Germinal center (tissue), 1 donor: ENCODE results near the gene XPR1.
A peak's percentile ranks its signal among the peaks of the same experiment; 100 is the strongest.

ENCODE experiments used
- DNase-seq: peaks from one replicate; pipeline ENCODE4 v3.0.0; 2012; ENCODE audit warnings: mixed read lengths, low spot score

The XPR1 gene

DNA sequence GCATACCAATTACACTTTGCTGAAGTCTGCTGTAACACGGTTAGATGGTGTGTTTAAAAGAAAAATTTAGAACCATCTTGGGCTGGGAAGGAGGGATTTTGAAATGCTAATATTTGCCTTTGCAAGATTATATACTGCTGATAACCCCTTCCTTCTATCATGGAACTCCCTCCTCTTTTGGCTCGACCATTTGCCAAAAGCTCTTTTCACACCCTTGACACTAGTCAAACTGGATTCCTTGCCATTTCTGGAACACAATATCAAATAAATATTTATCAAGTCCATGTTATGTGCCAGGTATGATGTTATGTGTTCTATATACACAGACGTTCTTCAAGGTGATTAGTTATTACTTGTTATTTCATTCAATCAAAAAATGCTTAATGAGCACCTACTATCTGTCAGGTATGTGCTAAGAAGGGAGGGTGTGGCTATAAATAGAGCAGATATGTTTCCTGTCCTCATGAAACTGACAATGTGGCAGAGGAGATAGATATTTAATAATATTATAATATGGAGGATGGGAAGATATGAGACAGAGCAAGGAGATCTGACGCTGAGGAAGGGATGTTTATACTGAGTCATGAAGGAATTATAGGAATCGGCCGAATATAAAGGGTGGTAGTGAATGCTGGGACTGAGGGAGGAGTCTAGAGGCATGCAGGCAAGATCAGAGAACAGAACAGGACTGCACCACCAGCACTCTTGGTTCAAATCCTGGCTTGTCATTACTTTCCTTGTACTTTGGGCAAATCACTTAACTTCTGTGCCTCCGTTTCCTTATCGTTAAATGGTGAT, 16.1 kb upstream of the XPR1 start:
- no peak for DNase-seq

DNA sequence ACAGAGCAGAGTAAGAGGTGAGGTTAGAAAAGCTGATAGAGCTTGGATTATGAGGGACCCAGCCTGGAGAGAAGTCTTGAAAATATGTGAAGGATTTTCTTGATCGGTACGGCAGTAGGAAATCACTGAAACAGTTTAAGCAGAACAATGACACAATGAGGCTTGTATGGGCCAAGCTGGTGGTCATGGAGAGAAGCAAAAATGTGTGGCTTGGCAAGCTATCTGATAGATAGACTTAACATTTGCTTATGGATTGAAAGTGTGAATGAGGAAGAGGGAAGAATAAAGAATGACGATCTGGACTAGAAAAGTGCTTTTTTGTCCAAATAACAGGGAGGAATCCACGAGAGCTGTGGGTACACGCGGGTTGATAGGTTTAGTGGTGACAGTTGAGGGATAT, 15.4 kb upstream of the XPR1 start:
- DNase-seq = no peak

DNA sequence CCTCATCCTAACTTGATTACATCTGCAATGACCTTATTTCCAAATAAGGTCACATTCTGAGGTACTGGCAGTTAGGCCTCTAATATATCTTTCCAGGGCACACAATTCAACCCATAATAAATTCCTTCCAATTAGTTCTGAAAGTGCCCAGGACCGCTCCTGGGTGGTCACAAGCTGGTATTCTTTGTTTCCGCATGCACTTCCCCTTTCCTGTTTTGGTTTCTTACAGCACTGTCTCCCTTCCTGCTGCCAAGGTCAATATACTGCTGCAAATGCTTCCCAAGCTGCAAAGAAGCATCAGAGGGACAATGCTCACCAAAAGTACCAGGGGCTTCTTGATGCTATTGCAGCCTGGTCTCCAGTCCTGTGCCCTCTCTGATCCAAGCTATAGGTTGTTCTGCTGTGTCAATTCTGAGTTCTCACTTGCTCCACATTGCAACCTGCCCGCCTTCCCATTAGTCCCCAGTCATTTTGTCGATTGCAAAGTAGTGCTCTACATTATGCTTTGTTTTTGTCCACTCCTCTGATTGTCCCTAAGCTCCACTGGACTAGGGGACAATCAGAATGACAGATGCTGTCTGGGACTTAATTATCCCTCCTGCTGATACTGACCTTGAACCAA, 13.9 kb upstream of the XPR1 start:
- DNase-seq = no peak

DNA sequence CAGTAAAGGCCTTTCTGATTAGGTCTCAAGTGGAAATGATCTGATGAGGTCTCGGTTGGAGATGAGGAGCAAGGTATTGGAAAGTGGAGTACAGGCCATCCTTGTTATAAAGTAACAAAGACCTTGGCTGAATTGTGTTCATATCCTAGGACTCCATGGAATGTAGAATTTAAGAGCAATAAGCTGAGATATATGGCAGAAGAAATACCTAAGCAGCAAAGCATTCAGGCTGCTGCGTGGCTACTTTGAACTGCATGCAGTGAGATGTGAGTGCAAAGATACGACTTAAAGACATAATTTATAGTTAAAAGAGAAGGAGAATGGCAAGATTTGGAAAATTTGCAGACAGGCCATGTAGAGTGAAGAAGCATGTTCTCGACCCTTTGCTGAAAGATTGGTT, 11.2 kb upstream of the XPR1 start:
- no peak for DNase-seq

DNA sequence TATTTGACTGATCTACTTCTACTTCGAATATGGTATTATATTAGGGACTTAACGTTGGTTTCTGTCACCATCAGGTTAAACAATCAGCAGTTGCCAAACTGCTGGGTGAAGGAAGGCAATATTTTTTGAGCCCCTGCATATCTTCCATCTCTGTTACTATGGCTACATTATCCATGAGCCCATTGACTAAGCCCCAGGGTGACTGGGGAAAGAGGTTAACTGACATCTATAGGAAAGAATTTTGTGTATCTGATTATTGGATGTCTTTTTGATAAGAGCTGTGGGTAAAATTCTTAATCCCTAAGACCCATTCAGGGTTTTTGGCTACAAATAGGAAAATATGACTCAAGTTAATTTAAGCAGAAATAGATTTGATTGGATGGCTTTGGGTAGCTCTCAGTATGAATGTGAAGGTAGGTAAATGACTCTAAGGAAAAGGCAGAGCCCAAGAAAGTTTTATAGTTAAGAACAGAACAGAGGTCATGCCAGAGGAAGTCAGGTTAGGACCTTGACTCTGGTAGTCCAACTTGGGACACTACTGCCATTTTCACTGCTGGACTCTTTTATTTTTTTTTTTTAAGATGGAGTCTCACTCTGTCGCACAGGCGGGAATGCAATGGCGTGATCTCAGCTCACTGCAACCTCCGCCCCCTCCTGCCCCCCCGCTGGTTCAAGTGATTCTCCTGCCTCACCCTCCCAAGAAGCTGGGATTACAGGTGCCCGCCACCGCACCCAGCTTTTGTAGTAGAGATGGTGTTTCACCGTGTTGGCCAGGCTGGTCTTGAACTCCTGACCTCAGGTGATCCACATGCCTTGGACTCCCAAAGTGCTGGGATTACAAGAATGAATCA, 8.9 kb upstream of the XPR1 start:
- no peak for DNase-seq

DNA sequence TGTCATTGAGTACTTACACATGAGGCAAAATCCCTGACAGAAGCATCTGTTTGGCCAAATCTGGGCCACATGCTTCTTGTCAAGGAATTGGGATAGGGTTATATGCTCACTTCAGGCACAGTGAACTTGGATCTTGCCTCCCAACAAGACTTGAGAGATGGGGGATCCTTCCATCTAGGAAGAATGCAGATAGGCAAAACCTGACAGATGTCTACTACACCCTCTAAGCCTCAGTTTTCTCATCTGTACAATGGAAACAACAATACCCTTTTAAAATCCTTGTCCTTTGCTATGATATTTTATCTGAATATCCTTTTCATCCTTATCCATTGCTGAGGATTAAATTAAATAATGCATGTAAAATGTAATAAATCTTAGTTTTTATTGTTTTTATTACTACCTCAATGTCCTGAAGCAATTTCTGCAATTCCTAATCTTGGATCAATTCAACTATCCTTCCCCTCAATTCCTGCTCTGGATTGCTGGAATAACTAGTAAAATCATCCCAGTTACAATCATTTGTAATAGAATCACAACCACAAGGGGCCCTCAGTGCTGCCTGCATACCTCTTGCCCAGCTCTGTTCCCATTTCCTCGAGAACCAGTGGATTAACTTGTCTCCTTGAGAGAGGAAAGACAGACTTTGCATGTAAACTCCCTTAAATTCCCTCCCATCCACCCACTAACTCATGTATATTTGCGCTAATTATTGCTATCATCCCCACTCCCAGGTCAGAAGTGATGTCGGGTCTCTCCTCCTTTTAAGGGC, 8.1 kb upstream of the XPR1 start:
- no peak for DNase-seq

DNA sequence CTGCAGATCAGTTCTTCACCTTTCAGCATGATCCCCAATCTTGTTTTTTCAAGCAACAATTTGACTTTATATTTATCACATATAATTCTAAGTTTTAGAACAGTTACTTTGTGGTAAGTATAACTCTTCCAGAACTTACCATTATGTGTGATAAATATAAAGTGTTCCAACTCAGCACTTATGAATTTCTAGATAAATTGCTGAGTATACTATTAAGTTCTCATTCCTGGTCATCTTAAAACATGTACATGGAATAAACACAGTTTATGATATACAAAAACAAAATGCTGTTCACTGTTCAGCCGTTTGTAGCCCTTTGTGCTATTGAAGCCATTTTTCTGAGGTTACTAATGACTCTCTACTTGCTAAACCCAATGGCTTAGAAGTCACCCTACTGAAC, 5.1 kb upstream of the XPR1 start:
- DNase-seq = no peak

DNA sequence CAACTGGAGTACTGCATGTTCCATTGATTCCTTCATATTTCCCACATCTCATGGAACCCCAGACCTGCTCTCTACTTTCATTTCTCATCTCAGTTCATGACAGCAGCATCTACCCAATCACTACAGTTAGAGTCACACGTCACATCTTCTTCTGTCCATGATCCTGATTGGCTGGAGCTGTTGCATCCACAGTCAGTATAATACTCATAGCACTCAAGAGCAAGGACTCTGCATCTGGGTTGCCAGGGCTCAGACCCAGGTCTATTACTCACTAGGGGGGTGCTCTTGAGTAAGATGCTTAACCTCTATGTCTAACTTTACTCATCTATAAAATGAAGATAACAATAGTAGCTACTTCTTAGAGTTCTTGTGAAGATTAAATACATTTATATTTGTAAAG, 4.4 kb upstream of the XPR1 start:
- DNase-seq = no peak

DNA sequence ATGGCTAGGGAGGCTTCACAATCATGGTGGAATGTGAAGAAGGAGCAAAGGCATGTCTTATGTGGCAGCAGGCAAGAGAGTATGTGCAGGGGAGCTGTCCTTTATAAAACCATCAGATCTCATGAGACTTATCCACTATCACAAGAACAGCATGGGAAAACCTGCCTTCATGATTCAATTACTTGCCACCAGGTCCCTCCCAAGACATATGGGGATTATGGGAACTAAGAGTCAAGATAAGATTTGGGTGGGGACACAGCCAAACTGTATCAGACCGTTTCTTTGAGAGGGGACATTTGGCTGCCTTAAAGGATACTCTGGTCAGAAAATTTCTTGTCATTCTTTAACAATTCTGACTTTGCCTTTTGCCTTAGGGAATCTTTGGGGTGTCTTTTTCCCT, 3.2 kb upstream of the XPR1 start:
- DNase-seq = no peak

DNA sequence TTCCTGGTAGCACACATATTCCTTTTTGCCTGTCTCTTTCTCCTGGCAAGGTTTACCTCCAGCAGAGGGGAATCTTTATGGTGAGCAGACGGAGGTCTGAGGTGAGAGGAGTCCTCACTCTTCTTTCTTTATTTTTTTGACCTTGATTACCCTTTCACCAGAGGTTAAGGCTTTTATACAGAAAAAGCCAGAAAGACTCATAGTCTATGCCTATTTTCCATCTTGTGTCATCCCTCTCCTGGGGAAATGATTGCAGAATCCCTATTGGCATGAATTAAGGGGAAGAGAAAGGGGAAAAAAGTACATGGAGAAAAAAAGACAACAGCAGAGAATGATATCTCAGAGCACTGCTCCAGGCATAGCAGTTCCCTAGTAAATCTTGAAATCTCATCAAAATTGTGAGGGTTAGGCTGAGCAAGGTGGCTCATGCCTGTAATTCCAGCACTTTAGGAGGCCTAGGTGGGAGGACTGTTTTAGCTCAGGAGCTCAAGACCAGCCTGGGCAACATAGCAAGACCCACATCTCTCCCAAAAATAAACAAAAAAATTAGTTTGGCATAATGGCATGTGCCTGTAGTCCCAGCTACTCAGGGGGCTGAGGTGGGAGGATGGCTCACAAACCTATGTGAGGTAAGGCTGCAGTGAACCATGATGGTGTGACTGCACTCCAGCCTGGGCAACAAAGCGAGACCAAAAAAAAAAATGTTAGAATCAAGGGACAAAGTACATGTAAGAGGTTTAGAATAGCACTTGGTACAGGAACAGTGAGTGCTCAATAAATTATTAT, 1.2 kb upstream of the XPR1 start:
- DNase-seq = no peak

DNA sequence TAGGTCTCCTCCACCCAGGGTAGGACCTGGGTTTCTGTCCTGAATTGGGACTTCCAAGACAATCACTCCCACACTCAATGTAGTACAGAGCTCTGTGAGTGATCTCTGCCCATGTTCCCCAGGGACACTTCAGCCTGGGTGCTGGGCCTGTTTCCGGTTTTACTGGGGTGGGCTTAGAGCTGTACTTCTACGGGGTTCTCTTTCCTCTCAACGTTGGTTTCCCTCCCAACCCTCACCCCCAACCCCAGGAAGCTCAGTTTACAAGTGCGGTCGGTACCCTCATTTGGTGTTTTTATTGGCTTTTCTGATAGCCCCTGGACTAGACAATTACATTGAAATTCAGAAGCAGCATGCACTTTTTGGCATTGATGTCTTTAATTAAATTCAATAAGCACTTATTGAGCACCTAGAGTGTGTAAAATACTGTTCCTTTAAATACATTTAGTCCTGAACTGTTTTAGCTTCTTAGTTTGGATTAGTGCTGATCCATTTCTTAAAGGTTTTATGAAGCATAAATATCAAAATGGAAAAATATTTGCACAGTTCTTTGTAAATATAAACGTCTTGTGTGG, 542 bp upstream of the XPR1 start:
- DNase-seq = peak; percentile 19

DNA sequence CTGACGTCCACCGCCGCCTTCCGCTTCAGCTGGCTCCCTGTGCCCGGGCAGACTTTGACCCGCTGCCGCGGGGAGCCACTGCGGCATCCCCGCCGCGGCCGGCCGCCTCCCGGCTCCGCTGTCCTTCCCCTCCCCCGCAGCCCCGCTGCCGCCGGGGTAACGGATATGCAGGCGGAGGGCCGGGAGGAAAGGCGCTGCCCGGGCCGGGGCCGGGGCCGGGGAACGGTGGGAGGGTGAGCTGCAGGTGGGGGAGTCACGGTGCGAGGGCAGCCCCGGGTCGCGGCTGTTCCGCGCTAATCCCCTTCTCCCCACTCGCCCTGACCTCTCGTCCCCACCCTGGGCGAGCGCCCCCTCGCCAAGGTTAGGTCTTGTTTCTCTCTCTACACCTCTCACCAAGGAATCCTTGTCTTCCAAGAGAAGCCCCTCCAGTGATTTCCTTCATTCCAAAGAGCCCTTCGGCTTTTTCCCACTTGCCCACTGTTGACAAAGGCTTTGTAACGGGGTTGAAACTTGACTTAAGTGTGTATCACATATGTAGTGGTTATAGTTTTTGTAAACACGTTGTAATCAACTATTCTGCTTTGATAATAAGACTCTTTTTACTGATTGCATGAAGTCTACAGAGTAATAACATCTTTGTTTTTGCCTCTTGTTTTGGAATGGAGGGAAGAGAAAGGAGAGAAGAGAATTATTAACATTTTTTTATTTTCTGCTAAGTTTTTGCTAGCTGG, 669 bp downstream of the XPR1 start:
- peak; percentile 70 for DNase-seq

DNA sequence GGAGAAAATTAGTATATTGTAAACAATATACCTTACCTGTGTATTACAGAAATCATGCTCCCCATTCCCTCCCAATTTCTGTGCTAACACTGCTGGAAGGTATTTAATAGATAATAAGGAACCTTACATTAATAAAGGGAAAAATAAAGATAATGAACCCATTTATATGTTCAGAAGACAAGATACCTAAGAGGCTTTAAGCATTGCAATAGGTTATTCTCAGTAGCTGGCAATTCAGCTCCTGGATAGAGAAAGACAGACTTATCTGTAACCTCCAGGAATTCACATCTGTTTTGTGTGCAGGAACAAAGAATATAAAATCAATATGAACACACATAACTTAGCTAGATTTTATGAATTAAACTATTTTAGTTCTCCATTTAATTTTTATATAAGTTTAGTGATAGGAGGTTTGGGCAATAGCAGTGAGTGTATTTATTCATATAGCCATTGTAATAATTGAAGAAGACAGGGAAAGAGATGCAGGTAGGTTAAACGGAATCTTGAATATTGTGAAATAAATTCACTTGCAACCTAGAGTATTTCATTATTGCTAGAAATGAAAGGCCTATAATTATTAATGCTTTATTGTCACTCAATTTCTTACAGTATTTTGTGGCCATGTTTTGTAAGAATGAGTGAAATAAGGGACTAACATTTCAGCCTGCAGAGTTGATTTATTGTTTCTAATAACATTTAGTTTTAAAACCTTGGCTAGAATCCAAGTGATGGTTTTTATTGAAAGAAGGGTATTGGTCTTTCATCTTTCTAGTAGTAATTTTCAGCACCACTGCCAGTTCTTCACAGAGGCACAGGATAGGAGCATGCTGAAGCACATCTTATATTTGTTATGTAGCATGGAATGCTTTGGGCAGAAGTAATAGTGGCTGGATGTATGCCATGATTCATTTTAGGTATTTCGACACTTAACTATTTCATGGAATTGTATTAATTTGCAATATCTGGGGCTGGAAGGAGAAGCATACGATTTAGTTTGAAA, 1.5 kb downstream of the XPR1 start:
- DNase-seq = no peak

DNA sequence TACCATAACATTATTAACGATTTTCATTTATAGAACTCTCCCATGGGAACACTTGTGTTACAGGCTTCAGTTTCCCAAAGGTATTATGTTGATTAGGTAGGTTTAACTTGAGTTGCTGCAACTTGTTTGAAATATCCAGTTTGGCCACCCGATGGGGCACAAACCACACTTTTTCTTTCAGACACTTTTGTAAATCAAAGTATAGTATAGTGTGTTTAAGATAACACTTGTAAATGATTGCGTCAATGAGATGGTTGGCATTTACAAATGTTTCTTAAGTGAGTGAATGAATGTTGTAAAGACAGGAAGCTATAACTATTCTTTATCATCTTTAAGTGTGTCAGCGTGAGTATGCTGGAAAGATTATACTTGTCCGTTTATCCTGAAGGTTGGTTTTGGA, 4.3 kb downstream of the XPR1 start:
- DNase-seq = no peak

DNA sequence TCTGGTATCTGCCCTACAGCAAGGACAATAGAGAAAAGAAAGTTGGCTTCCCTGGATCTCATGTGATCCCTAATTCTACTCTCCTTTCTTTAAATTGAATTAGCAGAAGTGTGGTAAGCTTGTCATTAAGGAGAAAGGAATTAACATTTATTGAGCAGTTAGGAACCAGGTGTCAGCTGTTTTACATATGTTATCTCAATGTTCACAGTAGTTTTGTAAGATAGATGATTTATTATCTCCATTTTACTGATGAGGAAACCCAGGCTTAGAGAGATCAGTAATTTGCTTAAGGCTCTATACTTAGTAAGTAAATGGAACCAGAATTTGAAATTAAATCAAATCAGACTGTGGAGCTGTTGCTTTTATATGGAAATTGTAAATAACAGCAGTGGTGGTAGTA, 8.0 kb downstream of the XPR1 start:
- DNase-seq = no peak

DNA sequence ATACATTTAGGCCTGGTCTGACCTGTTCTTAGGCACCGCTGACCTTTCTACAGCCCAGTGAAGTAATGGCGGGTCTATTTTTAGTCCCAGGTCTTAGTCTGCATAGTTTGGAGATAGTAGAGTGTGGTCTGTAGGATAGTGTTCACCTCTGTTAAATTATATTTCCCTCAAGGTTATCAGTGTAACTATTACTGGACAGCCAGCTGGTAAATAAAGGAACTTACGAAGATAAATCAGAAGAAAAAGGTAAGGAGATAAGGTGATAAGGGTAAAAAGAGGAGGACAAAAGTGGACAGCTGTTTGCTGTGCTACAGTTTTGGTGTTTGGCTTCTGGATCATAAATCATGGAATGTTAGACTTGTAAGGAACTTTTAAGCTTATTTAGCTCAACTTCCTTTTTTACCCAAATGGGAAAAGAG, 8.7 kb downstream of the XPR1 start:
- no peak for DNase-seq

DNA sequence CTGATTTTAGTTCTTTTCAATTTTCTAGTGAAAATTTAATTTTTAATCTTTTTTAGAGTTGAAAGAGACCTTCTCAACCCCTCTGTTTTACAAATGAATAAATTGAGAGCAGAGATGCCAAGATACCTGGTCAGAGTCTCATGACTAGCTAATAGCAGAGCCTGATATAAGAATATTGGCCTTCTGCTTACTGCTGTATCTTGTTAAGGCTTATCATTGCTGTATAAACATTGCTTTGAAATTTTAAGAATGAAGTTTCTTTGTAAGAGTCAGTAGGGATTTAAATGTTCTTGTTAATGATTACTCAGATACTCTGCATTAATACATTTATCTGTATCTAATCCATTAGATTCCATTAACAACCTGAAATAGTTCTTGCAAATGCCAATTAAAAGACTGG, 9.8 kb downstream of the XPR1 start:
- DNase-seq = no peak

DNA sequence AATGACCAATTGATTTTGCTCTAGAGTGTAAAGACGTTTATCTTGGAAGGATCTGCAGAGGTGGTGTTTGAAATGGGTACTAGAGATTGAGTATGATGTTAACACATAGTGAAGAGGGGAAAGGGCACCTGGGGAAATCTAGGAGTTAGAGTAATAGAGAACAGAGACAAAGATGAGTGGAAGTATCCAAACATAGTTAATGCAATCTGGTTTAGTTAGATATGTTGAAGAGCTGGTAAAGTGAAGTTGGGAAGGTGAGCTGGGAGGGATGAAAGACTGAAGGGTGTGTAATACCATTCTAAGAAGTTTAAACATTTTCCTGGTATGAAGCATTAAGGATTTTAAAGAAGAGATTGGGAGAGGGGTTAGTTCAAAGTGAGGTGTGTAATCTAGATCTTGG, 11.0 kb downstream of the XPR1 start:
- no peak for DNase-seq

DNA sequence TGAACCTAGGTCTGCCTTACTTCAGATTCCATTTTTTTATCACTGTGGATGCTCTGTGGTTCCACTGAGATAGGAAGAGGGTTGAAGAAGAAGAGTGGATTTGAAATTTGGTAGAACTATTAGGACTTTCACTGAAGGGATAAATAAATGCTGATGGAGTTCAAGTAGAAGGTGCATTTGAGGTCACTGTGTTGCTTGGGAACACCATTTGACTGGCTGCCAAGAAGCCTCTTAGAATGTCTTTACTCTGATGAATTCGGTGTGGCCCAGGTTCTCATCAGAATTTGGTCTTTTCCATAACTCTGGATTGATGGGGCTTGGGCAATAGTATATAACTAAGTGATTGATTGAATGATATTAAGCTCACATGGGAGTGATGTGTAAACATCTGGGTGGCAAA, 11.9 kb downstream of the XPR1 start:
- no peak for DNase-seq
